GM06990 (cell line): ENCODE measurements around the gene WDR93.
"Not testable (repeated sequence)": the region's sequence is repeated elsewhere in the genome, so short reads cannot be mapped to it uniquely, and the experiment has no call there.

Experiments
- DNase-seq: peaks from one replicate; pipeline ENCODE4 v3.0.0-alpha.2; 2011; ENCODE audit not compliant: insufficient read length; ENCODE audit errors: extremely low read depth
- H3K27me3 ChIP-seq: replicated peaks from 2 replicates; pipeline ENCODE4 v1.6.0; 2011; ENCODE audit warnings: low read length; ENCODE audit not compliant: control insufficient read depth, insufficient read depth
- H3K36me3 ChIP-seq: 2 replicates; pipeline ENCODE4 v1.5.1; 2011; ENCODE audit warnings: low read length; ENCODE audit not compliant: control insufficient read depth, insufficient read depth
- H3K4me3 ChIP-seq: replicated peaks from 2 replicates; pipeline ENCODE4 v1.5.1; 2011; ENCODE audit warnings: low read depth, mild to moderate bottlenecking, control low read depth, low read length
- TF ChIP-seq, protein P1 (sequence below): IDR thresholded peaks from 2 replicates; pipeline ENCODE4 v1.5.1; 2011; ENCODE audit warnings: low read length, control low read depth, mild to moderate bottlenecking, inconsistent platforms; ENCODE audit not compliant: insufficient read depth, poor library complexity, severe bottlenecking

WDR93 gene

DNA sequence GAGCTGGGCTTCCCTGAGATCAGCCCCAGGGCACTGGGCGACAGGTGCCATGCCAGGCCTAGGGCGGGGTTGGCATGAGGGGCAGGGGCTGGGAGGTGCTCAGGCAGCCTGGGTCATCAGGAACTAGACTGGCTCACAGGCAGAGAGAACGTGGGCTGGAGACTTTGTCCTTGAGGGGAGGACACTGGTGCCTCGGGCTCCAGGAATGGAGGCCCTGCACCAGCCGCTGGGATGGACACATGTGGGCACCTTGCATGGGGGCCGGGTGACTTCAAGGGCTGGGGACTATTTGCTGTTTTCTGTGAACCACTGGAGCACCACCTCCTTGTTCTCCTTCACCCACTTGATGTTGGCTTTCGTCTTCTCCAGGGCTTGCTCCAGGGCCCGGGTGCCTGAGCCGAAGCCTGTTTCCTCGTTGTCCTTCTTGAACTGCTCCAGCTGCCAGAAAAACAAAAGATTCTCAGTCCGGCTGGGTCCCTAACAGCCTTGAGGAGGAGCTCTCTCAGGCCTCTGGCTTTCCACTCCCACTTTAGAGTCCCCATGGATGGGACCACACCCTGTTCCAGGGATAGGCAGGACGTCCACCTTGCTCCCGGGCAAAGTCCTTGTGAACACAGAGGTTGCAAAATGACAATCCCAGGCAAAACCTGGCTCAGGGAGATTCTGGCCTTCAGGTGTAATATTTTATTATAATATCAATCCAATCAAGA lies 94.6 kb downstream of the WDR93 start:
- DNase-seq: no peak
- TF ChIP-seq, protein P1, sequence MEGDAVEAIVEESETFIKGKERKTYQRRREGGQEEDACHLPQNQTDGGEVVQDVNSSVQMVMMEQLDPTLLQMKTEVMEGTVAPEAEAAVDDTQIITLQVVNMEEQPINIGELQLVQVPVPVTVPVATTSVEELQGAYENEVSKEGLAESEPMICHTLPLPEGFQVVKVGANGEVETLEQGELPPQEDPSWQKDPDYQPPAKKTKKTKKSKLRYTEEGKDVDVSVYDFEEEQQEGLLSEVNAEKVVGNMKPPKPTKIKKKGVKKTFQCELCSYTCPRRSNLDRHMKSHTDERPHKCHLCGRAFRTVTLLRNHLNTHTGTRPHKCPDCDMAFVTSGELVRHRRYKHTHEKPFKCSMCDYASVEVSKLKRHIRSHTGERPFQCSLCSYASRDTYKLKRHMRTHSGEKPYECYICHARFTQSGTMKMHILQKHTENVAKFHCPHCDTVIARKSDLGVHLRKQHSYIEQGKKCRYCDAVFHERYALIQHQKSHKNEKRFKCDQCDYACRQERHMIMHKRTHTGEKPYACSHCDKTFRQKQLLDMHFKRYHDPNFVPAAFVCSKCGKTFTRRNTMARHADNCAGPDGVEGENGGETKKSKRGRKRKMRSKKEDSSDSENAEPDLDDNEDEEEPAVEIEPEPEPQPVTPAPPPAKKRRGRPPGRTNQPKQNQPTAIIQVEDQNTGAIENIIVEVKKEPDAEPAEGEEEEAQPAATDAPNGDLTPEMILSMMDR: no peak

DNA sequence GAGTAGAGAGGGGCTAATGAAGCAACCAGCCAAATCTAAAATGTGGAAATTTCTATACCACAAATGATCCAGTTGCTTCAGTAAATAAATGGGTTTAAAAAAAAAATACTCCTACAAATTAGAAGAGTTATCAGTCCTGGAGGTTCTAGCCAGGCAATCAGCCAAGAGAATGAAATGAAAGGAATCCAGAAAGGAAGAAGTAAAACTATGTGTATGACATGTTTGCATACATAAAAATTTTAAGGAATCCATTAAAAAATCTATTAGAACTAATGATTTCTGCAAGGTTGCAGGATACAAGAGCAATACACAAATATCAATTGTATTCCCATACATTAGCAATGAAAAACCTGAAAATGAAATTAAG lies 95.1 kb downstream of the WDR93 start:
- TF ChIP-seq, protein P1: no peak
- H3K27me3 ChIP-seq: no peaks in the 10 kb centered on the region
- DNase-seq: no peak
- H3K4me3 ChIP-seq: no peak overlapping the region
- H3K36me3 ChIP-seq: no peaks in the 10 kb centered on the region

More for the DNA sequence above, 94.6 kb downstream of the WDR93 start:
- no peaks in the 10 kb centered on the region for H3K27me3 ChIP-seq
- no peak overlapping the region for H3K4me3 ChIP-seq
- H3K36me3 ChIP-seq: no peaks in the 10 kb centered on the region

DNA sequence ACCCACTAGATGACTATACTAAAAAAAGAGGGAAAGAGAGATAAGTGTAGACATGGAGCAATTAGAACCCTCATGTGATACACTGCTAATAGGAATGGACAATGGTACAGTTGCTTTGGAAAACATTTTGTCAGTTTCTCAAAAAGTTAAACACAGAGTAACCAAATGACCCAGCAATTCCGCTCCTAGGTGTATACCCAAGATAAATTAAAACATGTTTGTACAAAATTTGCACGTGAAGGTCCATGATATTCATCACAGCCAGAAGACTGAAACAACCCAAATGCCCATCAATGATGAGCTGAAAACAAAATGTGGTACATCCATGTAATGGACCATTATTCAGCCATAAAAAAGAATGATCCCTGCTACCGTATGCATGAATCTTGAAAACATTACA lies 97.3 kb downstream of the WDR93 start:
- TF ChIP-seq, protein P1: no peak
- DNase-seq: no peak
- H3K27me3 ChIP-seq: no peaks in the 10 kb centered on the region
- no peaks in the 10 kb centered on the region for H3K36me3 ChIP-seq
- no peak overlapping the region for H3K4me3 ChIP-seq

DNA sequence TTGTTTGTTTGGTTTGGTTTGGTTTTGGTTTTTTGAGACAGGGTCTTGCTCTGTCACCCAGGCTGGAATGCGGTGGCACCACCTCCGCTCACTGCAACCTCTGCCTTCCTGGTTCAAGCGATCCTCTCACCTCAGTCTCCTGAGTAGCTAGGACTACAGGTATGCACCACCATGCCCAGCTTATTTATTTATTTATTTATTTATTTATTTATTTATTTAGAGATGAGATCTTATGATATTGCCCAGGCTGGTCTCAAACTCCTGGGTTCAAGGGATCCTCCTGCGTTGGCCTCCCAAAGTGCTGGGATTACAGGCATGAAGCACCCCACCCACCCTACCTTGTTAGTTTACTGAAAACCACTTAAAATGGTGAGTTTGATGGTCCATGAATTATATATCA lies 98.0 kb downstream of the WDR93 start:
- not testable (repeated sequence) for H3K27me3 ChIP-seq, H3K36me3 ChIP-seq, DNase-seq, H3K4me3 ChIP-seq

DNA sequence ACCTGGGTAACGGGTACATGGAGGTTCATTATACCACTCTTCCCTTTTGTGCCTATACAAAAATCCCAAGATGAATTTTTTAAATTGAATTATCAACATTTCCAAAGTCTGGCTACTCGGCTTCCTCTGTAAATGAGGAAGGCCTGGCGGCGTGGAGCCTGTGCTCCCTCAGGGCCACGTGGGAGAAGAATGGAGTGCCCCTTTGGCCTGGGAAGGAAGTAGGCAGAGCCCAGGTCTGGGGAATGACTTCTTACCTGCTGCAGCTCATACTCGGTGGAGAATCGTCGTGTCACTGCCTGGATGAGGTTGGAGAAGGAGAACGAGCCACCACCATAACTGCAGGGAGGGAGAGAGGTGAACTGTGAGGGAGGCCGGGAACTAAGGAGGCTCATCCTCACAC lies 99.6 kb downstream of the WDR93 start:
- H3K4me3 ChIP-seq: no peak overlapping the region
- H3K27me3 ChIP-seq: no peaks in the 10 kb centered on the region
- DNase-seq: no peak
- TF ChIP-seq, protein P1: no peak
- H3K36me3 ChIP-seq: no peaks in the 10 kb centered on the region

DNA sequence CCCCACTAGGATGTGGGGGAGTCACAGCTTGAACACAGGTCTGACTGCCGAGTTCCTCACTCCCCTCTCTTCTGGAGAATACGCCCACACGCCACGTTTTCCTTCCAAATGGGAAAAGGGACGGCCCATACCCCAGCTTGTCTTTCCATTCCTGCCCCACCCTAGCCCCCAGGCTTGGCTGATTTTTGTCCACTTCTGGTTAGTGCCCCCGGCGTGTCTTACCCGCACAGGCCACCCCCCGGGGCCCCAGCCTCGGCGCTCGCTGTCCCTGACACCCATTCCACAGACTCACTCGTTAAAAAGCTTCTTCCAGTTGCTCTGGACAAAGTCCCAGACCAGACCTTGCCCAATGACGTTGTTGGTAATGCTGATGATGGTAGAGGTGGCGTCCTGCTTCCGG lies 100.0 kb downstream of the WDR93 start:
- Histone ChIP-seq H3K27me3 (no peaks in the 10 kb centered on the region), H3K36me3 (no peaks in the 10 kb centered on the region), H3K4me3 (no peak overlapping the region)
- TF ChIP-seq, protein P1: no peak
- DNase-seq: no peak
